A549 (cell line): ENCODE data around the gene JAG2.

ENCODE experiments used
- CTCF ChIP-seq: fragments of >200 bp; sonication (Bioruptor Twin); formaldehyde crosslinking; IDR thresholded peaks from 3 replicates; pipeline ENCODE4 v1.5.1; 2016
- EHMT2 ChIP-seq: fragments of 200-600 bp; sonication (generic); IDR thresholded peaks from 2 replicates; pipeline ENCODE4 v1.6.1; 2016; ENCODE audit warnings: antibody characterized with exemption, low read depth, mild to moderate bottlenecking, moderate library complexity
- HOXB13 ChIP-seq: fragments of 250-450 bp; sonication (Bioruptor Pico); IDR thresholded peaks from 2 replicates; pipeline ENCODE4 v1.5.0; 2020; ENCODE audit warnings: low read depth, mild to moderate bottlenecking, moderate library complexity
- KDM5A ChIP-seq: fragments of 200-600 bp; sonication (generic); IDR thresholded peaks from 2 replicates; pipeline ENCODE4 v1.6.1; 2016; ENCODE audit warnings: antibody characterized with exemption, mild to moderate bottlenecking
- MAFK ChIP-seq: fragments of 450-650 bp; IDR thresholded peaks from 2 replicates; pipeline ENCODE4 v1.6.1; 2014; ENCODE audit not compliant: partially characterized antibody
- PHF8 ChIP-seq: fragments of 200-600 bp; sonication (generic); IDR thresholded peaks from 2 replicates; pipeline ENCODE4 v1.6.1; 2016; ENCODE audit warnings: low read depth, mild to moderate bottlenecking, antibody characterized with exemption, moderate library complexity, borderline replicate concordance
- POLR2A ChIP-seq: IDR thresholded peaks from 2 replicates; pipeline ENCODE4 v1.6.1; 2012; ENCODE audit warnings: mild to moderate bottlenecking, low read length
- RARB ChIP-seq: fragments of 250-450 bp; sonication (Bioruptor Pico); IDR thresholded peaks from 2 replicates; pipeline ENCODE4 v1.8.0; 2021; ENCODE audit warnings: mild to moderate bottlenecking, moderate library complexity
- USF2 ChIP-seq: fragments of 450-650 bp; IDR thresholded peaks from 2 replicates; pipeline ENCODE4 v1.6.1; 2014; ENCODE audit warnings: antibody characterized with exemption

DNA sequence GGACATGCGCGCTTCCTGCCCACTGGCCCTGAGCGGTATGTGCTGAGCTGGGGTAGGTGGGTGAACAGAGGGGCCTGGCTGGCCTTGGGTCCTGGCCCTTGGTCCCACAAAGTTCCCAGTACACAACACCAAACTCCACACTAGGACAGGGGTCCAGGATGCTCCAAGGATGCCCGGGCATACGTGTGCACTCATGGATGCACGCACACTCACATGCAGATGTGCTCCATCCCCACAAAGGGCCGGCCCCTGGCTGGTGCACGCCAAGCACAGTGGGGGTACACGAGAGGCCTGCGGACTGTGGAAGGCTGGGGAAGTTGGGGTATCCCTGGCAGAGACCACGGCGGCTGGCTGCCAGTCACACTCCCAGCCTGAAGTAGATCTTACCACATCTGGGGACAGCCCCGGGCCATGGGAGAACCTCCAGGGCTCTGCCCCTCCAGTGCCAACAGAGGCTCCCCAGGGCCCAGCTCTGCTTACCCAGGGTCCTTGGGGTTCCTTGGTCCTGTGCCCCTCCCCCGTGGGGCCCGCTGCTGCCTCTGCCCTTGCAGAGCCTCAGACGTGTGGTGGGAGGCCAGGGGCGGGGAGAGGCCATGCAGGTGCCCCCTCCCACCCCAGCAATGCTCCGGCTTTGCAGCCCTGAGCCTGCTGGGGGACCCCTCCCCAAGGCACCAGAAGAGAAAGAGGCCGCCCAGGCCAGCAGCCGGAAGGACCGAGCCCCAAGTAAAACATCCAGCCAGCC is 36.5 kb upstream of the JAG2 start:
- TF ChIP-seq CTCF (no peak), PHF8 (no peak), HOXB13 (CRISPR knock-in tag) (no peak), EHMT2 (no peak), USF2 (no peak), POLR2A (no peak), RARB (no peak), KDM5A (no peak), MAFK (no peak)
